SK-N-SH treated with all-trans-retinoic acid at 6 μM for 48 hours (cell line): ENCODE data around the gene YPEL5.

Experiments
- ARNTL ChIP-seq: fragments of 450-650 bp; formaldehyde crosslinking; IDR thresholded peaks from 2 replicates; pipeline ENCODE4 v1.5.0; 2020; ENCODE audit warnings: low read depth, mild to moderate bottlenecking, moderate library complexity, borderline replicate concordance
- BACH2 ChIP-seq: fragments of 250-450 bp; sonication (Bioruptor Pico); IDR thresholded peaks from 2 replicates; pipeline ENCODE4 v1.9.0; 2021; ENCODE audit warnings: mild to moderate bottlenecking, borderline replicate concordance
- CSDC2 ChIP-seq: fragments of 250-450 bp; sonication (Bioruptor Pico); IDR thresholded peaks from 2 replicates; pipeline ENCODE4 v1.5.0; 2020; ENCODE audit warnings: mild to moderate bottlenecking, moderate library complexity
- PATZ1 ChIP-seq: fragments of 250-450 bp; sonication (Bioruptor Pico); IDR thresholded peaks from 2 replicates; pipeline ENCODE4 v1.8.0; 2020; ENCODE audit warnings: mild to moderate bottlenecking, moderate library complexity, borderline replicate concordance
- PPARA ChIP-seq: fragments of 250-450 bp; sonication (Bioruptor Pico); IDR thresholded peaks from 2 replicates; pipeline ENCODE4 v1.5.0; 2020; ENCODE audit warnings: mild to moderate bottlenecking, borderline replicate concordance
- TOX ChIP-seq: fragments of 250-450 bp; sonication (Bioruptor Pico); IDR thresholded peaks from 2 replicates; pipeline ENCODE4 v1.8.0; 2021; ENCODE audit warnings: mild to moderate bottlenecking, moderate library complexity, borderline replicate concordance

DNA sequence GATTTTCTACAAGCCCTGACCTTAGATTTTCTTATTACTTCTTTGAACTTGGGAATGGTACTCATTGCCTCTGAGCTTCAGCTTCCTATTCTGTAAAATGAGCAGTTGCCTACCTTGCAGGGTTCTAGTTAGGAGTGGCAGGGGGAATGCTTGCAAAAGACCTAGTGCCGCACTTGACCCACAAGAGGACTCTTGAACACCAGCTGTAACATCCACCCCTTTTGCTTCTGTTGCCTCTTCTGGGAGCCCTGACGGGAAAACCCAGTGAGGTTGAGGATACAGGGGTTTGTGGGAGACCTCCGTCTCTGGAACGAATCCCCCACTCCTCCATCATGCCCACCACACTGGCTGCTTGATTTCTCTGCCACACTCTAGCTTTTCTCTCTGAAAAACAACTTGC is 57.5 kb downstream of the YPEL5 start:
- no peak for TF ChIP-seq PPARA (CRISPR knock-in tag)
- TF ChIP-seq PATZ1 (CRISPR knock-in tag), result no peak
- no peak for TF ChIP-seq CSDC2 (CRISPR knock-in tag)
- no peak for TF ChIP-seq BACH2 (CRISPR knock-in tag)
- TF ChIP-seq ARNTL (CRISPR knock-in tag), result no peak
- no peak for TF ChIP-seq TOX
